GM19397 (cell line): Measurements from ENCODE around the gene DOCK4.

Source experiments
- ATAC-seq: cut with Tn5 transposase; IDR thresholded peaks from one replicate; pipeline ENCODE4 v1.9.1; 2021; ENCODE audit warnings: mild to moderate bottlenecking, moderate library complexity; ENCODE audit not compliant: unreplicated experiment

The DOCK4 gene

DNA sequence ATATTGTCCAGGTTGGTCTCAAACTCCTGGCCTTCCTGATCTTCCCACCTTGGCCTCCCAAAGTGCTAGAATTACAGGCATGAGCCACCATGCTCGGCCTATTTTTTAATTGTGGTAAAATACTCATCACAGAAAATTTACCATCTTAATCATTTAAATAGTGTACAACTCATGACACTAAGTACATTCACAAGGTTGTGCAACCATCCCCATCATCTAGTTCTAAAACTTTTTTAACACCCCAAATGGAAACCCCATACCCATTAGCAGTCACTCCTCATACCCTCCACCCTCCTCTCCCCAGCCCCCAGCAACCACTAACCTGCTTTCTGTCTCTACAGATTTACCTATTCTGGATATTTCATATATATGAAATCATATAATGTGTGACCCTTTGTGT, 90.3 kb downstream of the DOCK4 start:
- no peak for ATAC-seq

DNA sequence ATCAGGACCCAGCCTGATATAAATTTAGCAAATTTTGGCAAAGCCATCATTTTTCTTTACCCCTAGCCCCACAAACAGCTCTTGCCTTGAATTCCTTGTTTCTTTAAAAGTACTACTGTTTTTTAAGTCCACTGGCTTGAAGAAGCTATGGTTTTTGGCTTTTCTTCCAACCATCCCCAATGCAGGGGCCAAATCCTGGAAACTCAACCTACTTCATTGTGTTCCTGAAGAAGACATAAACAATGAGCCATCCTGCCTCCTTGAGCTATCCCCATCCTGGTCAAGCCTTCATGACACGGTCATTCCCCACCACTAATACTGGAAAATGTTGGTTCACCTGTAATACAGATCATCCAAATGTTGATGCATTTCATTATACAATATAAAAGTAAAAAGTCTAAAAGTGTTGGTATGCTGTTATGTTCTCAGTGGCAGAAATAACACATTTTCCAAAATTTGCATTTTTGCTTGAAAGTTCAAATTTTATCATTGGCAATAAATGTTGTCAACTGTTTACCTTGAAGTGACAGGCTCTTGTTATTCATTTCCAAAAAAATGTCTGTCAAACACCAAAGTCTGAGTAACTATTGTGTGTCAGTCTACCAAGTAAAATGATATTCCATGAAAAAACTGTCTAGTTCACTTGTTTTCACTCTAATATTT, 92.2 kb downstream of the DOCK4 start:
- ATAC-seq: no peak

DNA sequence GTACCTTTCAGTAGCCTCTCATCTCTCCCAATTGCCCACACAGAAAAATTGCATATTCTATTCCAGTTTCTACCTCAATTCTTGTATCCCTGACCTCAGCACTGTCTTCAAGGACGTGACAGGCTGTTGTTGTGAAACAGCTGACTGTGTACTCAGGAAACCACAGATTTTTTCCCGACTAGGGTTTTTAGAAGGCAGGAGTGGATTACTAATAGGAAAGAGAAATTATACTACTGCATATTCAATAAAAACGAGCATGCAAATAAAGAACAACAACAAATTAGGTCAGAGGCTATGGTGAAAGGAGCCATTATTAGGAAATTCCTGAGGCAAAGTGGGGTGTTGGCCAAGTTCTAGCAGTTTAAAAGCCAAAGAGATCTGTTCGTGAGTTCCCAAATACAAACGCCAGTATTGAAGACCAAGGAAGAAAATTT, 93.4 kb downstream of the DOCK4 start:
- no peak for ATAC-seq

DNA sequence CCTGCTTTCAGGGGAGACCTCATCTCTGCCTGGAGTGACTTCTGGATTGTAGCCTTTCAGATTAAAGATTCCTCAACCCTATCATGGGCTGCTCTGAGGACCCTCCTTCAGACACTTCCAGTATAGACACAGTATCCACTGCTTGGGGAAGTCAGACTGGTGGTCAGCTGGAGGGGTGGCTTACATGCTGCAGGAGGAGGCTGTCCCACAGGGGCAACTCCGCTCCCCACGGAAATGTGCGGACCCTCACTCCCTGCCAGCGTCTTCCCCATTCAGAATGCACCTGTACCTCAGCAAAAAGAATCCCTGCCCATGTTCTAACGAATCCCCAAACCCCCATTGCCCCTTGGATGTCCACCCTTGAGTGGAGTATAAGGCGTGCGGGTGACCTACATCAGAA, 95.5 kb downstream of the DOCK4 start:
- ATAC-seq: no peak

DNA sequence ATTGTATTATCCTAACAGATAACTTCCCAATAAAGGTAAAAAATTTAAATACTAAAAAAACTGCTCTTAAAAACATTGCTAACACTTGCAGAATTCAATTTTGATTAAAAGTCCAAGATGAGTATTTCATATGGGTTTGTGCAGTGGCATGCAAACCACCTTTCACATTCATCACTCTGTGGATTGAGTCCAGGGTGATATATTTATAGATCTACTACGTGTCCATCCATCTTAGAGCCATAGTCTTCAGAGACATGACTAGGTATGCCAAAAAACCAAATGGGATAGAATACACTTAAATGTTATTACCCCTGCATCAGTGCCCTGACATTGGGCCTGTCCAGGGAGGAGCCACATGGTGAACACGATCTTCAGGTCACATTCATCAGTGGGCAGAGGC, 96.0 kb downstream of the DOCK4 start:
- no peak for ATAC-seq

DNA sequence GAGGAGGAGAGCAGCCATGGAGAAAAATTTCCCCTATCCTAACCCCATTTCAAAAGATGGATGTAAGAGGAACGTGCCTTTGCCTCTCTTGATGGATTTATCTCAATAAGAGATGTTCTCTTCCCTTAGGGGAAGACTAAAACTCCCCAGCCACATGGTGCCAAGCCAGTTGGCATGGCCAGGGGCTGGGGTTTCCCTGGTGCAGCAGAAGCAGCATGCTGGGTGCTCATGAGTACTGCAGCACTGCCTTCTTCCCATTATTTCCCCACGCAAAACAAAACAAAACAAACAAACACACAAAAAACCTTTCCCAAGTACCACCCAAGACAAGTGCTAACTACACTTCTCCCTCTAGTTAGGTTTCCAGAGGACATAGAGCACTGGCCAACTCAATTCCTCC, 97.2 kb downstream of the DOCK4 start:
- ATAC-seq: no peak

DNA sequence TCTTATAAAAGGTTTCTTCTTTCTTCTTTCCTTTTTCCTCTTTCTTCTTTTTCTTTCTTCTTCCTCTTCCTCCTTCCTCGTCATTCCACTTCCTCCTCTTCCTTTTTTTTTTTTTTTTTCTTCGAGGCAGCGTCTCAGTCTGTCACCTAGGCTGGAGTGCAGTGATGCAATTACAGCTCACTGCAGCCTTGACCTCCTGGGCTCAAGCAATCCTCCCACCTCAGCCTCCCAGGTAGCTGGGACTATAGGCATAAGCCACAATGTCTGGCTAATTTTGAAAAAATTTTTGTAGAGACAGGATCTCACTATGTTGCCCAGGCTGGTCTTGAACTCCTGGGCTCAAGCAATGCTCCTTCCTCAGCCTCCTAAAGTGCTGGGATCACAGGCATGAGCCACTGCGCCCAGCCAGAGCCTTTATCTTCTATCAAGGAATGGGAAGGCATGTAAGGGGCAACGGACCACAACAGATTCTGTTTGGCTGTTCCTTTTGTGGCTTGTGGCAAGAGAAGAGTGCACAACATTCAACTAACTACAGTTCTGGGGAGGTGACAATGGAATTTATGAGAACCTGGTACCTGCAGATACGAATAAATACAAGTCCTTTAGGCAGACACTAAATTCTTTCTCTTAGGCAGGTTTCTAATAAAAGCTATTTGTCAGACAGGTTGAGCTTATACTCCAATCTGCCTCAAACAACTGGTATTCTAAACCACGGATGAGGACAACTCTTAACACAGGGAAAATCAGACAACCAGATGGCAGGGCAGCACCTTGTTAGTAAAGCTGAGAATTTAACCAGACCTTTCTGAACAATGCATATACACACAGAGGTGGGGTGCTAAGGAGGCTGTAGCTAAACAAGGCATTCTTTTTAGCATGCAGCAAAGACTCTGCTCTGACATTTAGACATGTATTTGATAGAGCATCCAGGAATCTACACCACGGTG, 100.3 kb downstream of the DOCK4 start:
- no peak for ATAC-seq

DNA sequence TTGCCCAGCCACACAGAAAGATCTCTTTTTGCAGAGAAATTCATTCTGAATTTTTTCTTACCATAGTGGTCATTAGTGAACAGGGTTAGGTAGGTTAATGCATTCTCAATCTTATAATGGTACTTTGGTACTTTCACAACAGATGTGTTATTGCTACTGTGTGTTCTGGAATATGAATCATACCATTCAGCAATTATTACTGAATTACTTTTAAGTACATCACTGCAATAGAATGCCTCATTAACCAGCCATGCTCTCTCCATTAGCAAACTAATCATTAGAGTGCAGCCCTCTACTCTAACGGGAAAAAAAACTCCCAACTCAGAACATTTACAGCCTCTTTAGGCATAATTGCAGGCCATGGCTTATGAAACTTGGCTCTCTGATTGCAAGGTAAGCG, 102.1 kb downstream of the DOCK4 start:
- no peak for ATAC-seq

DNA sequence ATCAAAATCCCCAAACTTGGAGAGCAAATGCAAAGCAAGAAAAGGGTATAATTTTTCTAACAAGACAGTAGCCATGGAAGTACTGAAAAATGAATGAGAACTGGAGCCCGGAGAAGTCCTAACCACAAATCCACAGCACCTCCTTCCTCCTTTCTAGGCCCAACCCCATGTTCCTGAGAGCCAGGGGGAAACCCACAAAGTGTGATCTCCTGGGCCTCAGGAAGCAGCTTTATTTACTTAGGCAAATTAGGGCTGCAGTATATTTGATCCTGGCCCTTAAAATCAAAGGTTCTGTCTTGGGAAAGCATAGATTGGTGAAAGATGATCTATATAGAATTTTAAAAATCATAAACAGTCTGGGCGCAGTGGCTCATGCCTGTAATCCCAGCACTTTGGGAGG, 103.0 kb downstream of the DOCK4 start:
- no peak for ATAC-seq

DNA sequence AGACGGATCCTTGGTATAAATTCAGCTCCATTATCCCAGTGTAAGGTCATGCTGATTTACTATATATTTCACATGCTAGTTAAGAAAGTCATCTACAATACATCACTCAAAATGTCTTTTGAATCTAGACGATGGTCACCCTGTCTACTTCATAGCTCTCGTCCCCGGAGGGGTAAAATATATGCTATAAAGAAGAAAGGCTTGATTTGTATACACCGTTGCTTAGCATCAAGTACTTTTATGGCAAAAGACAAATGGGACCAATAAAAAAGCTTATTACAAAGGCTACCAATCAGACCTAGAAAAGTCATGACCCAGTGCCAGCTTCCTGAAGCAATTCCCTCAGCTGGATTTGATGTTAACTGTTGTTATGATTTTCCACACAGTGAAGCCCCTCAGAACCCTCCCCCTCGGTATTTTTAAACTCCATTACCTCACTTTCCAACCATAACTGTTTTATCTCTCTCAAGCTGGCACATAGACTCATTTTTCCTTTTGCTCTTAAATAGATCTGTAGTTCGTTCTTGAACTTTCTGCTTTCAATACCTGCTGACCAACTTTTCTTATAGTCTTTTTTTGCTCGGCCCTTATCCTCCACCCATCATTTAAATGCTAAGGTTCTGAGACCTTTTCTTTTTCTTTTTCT, 104.9 kb downstream of the DOCK4 start:
- ATAC-seq: no peak

DNA sequence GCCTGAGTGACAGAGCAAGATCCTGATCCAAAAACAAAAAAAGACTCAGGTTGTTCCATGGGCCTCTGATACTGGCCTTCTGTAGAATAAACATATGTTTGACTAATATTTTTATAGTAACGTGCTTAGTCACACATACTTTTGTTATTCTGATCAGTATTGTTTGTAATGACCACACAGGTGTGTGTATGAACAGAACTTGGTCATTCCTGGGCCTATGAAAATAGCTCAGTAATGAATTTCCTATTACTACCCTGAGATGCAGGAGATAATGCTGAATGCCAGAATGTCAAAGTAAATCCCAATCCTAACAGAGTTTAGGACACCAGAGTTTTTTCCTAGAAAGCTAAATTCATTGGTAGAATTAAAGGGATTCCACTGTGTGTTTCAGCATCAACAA, 108.7 kb downstream of the DOCK4 start:
- ATAC-seq: no peak

DNA sequence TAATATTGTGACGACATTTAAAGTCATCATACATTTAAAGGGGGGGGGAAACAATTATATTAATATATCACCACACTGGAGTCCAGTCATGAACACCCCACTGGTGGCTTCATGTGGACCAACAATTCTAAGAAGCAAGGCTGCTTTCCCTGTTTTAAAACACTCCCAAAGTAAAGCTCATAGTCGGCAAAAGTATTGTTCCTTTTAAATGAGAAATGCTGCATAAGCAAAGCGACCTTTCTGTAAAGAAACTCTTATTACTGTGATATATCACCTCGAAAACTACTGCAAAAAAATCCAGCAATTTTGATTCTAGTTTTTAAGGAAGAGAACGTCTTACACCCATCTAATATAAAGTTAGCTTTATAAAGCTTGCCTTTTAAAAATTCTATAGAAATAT, 112.8 kb downstream of the DOCK4 start:
- ATAC-seq: no peak

DNA sequence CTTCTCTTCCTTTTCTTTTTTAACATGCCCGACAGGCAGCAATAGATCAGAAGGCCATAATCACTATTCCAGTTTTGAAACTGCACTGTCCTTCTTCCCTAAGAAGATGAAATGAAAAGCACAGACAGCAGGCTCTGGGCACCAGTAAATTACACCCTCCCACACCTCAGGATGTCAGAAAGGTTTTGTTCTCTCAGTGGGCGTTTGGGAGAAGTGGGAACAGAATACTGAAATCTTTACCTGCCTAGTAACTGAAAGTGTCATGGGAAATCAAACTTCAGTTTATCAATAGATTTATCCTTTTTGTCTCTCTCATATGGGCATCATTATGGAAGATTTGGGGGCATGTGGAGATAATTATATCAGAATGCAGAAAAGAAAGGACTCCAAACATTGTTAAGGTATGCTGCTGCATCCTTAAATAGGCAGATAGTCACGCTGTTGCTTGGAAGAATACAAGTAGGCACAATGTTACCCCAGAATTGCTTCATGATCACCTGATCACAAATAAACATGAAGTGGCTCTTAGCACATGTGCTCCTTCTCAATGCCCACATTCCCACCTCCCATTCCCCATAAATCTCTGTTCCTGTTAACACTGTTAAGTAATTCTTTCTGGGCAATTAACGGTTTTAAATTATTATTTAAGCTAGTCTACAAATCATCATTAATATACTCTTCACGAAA, 113.3 kb downstream of the DOCK4 start:
- ATAC-seq: no peak

DNA sequence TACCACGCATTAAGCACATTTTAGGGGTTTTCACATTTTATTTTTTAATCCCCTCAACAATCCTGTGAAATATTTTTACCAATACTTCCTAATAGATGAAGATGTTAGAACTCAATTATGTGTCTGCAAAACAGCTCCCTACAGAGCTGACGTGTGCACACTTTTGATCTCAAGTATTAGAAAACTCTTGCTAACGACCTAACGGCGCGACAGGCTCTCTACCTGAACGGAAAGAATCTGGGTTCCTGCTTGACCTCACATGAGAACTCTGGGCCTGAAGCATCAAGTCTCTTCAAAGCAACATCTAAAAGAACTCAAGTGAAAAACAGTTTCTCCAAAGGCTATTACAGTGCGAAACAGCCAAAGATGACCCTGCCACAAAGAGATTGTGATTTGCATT, 113.9 kb downstream of the DOCK4 start:
- no peak for ATAC-seq

DNA sequence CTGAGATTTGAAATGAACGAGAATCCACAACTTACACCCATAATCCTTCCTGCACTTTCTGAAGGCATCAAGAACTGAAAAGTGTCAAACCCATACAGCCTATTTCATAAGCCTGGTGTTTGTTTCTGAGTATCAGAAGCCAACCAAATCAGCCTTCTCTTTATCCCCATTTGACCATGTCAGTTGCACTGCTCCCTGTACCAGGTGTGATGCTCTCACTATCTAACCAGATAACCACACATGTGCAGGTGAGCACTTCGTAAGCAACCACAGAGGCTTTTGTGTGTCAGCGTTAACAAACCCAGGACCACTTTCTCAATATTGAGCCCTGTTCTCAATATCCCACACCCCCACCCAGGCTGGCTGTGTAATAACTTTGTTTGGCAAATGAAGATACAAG, 114.4 kb downstream of the DOCK4 start:
- no peak for ATAC-seq

DNA sequence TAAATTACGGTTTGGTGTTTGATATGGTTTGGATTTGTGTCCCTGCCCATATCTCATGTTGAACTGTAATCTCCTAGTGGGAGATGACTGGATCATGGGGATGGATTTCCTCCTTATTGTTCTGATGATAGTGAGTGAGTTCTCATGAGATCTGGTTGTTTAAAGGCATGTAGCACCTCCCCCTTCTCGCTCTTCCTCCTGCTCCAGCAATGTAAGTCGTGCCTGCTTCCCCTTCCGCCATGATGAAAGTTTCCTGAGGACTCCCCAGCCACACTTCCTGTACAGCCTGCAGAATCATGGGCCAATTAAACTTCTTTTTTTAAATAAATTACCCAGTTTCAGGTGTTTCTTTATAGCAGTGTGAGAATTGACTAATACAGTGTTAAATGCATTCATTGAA, 116.6 kb downstream of the DOCK4 start:
- no peak for ATAC-seq

DNA sequence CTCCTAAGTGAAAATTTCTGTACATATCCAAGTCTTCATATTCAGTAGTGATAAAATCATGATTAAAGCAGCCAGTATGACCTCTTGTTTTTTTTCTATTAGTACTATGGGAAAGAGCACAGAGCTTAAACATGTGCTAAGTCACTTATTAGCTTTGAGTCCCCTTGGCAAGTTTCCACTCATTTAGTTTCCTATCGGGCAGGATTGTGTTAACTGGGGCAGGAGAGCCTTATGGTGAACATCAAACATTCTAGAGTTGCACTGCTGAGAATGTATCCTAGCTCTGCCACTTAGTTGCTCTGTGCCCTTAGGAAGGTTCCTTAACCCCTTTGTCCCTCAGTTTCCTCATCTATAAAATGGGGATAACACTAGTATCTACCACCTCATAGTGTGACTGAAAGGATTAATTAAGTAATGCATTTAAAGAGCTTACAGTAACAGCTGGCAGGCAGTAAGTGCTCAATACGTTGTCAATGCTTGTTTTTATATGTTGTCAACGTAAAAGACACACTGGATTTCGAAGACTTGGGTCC, 117.6 kb downstream of the DOCK4 start:
- ATAC-seq: no peak

DNA sequence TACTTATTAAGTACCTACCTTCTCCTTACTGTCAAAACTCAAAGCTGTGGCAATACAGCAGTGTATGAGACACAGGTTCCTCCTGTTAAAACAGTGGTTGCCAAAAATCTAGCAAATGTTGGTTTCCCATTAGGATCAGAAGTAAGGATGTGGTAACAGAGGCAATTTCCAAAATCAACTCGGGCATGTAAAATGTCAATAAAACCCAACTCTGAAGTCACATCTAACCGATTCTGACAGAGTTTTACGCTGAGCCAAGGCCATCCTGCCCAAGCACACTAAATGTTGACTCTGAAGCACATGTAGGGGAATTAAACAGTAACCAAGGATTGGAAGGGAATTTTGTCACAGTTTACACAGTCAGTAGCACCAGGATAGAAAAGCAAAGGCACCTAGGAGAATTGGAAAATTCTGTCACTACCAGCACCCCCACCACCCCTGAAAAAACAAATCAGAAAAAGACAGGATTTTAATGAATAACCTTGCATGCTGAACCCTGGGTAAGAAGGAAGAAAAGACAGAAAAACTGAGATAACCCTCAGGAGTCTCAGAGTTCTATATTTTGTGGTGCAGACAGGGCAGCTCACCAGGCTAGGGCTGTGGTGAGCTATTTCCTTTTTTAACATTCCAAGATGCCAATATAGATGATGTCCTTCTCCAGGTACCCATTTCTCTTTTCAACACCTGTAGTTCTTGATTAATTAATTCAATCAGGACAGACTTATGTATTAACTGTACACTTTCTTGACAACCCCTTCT, 119.5 kb downstream of the DOCK4 start:
- no peak for ATAC-seq

DNA sequence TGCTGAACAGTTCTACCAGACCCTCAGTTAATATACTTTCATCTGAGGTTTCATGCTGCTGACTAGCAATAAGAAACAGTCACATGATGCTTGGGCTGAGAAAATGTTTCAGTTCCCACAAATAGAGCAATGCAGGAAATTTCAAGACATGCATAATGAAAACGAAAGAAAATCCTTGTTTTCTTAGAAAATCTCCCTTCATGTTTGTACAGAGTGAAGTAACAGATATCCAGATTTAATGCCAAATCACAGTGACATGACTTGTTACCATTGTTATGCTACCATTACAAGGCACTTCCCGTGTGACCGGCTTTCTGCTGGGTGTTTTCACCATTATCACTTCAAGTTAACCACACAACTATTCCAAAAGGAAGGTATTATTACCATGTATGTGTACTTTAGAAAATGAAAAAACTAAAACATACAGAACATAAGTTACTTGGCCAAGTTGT, 121.7 kb downstream of the DOCK4 start:
- peak; percentile 39 for ATAC-seq

DNA sequence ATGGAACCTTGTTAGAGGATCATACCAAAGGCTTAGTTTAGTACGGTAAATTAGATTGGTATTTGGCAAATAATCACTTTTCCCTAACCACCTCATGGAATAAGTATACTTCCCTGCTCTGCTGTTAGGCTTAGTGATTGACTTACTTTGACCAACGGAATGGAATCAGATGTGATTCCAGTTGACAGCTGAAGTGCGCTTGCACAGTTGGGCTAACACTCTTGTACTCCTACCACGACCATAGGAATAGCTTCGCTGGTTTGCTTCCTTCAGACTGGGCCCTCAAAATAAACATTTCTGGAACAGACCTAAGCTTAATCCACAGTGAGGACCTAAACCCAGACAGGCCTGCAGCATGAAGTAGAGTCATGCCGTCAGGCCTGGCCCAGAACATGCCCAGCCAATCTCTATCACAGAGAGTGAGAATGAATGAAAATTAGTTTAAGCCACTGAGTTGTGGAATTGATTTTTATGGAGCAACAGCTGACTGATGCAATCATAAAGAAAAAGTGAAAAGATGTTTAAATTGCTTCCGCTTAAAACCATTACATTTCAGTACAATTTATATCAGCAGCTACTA, 122.3 kb downstream of the DOCK4 start:
- no peak for ATAC-seq
